Left colon (tissue), 2 donors: Measurements from ENCODE around the gene NAALADL2. TPM values are rescaled to one million over a fixed set of nuclear protein-coding genes. Genes with fewer than 3 reads are reported as not detected.
"Not testable (repeated sequence)": the region's sequence is repeated elsewhere in the genome, so short reads cannot be mapped to it uniquely, and the experiment has no call there.

Experiments
- ATAC-seq: fragments of 200-7000 bp; cut with Tn5 transposase; one replicate; pipeline ENCODE4 v1.9.1; 2020; ENCODE audit warnings: mild to moderate bottlenecking, moderate library complexity
- DNase-seq, 2 donors: peaks; one replicate each; pipeline ENCODE4 v3.0.0-alpha.2; 2020
- intact Hi-C, 2 donors: fragments of 100-400 bp; cut with DNase I in 1 of 2; cut with micrococcal nuclease in 1 of 2; formaldehyde crosslinking; loops; one replicate each; pipeline versions ENCODE4 v1.11.2 to v1.14.0; 2022; cut with DNase I, micrococcal nuclease
- total RNA-seq, 2 donors: library from RNA; stranded (reverse); fragmentation: NEBNext Ultra II Directional; extraction: Animal tissue kit (Norgen Biotek cat#: 25700); gene quantifications; one replicate each; pipeline ENCODE4 v1.2.1, GENCODE V29; 2021
- donor health status: DM: no; HTN: no; CAD: no.
- donor health status: DM: yes; HTN: yes; CAD: no.

NAALADL2 gene
- total RNA-seq, 2 donors from 2014 or later: 20.7 to 21.1 TPM

DNA sequence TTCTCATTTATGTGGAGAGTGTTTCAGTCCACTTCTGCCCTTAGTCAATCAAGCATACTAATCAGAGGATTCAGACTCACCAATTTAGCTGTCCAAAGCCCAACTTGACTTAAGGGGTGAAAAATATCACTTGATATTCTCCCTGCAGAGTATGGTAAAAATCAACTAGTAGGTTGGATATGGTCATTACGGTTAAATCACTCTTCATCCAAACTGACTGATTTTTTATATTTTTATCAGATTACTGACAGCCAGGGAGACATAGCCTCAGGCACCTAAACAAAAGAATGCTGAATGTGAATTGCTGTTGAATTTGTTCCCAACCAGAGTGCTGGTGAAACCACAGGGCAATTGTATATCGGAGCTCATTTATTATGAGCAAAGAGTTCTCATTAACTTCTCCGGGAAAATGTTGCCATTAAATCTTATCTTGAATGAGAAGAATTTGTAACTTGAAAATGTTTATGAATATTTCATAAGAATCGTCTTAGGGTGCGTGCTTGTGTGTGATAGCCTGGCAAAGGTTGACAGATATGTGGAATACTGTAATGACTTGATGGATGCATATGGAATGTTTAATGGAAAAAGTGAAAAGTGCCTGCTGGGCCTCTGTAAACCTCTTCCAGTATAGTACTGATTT, 411.2 kb downstream of the NAALADL2 start:
- intact Hi-C loops: no loop called here

DNA sequence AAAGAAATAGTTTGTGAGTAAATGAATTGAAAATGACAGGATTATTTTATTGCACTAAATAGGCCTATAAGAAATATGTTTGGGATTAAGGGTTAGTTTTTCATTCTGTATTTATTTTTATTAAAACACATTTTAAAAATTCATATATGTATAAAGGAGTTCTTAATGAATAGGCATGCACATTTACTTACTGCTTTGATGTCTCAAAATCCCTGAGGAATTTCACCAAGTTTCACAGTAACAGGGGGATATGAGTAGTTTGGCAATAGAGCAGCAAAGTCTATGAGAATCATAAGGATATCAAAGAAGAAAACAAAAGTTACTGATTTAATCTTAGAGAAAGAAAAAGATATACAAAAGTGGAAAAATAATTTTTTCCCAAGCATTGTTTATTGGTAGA, 411.7 kb downstream of the NAALADL2 start:
- DNase-seq: no peak
- intact Hi-C loops: no loop called here
- no peak for ATAC-seq

More for the DNA sequence above, 411.2 kb downstream of the NAALADL2 start:
- DNase-seq (no peak), ATAC-seq (no peak)

DNA sequence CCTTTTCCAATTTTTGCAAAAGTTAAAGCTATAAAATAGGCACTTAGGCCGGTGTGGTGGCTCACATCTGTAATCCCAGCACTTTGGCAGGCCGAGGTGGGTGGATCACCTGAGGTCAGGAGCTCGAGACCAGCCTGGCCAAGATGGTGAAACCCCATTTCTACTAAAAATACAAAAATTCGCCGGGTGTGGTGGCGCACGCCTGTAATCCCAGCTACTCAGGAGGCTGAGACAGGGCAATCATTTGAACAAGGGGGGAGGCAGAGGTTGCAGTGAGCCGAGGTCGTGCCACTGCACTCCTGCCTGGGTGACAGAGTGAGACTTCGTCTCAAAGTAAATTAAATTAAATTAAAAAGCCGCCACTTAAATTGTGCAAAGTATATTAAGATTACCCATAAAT, 412.3 kb downstream of the NAALADL2 start:
- ATAC-seq, intact Hi-C loops, DNase-seq: not testable (repeated sequence)

GRCh38 chr3:175272392-175272791, 413.3 kb downstream of the NAALADL2 start:
- intact Hi-C loops: no loop called here
- ATAC-seq: no peak

DNA sequence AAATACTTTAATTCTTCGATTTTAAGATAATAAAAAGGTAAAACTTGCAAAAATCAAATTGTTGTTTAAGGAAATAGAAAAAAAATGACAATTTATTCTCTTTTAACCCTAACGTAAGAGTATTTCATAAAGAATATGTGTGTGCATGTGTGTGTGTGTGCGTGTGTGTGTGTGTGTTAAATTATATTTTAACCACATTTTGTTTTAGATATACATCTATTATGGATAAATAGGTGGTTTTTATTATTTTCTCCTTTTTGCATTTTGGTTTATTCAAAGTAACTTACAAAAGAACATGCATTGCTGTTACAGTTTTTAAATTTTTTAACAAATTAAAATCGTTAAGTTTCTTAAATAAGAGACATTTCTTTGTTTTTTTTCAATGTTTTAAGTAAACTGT, 414.4 kb downstream of the NAALADL2 start:
- DNase-seq (no peak), ATAC-seq (no peak)
- intact Hi-C loops: no loop called here

More at GRCh38 chr3:175272392-175272791, 413.3 kb downstream of the NAALADL2 start:
- no peak for DNase-seq

DNA sequence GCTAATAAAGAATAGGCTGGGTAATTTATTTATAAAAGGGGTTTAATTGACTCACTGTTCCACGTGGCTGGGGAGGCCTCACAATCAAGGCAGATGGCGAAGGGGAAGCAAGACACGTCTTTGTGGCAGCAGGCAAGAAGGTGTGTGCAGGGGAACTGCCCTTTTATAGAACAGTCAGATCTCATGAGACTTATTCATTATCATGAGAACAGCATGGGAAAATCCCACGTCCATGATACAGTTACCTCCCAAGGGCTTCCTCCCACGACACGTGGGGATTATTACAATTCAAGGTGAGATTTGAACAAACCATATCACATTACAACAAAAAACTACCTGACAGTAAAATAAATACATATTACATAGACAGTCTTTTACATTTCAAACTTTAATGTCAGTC, 414.9 kb downstream of the NAALADL2 start:
- no peak for ATAC-seq
- intact Hi-C loops: no loop called here
- DNase-seq: no peak

DNA sequence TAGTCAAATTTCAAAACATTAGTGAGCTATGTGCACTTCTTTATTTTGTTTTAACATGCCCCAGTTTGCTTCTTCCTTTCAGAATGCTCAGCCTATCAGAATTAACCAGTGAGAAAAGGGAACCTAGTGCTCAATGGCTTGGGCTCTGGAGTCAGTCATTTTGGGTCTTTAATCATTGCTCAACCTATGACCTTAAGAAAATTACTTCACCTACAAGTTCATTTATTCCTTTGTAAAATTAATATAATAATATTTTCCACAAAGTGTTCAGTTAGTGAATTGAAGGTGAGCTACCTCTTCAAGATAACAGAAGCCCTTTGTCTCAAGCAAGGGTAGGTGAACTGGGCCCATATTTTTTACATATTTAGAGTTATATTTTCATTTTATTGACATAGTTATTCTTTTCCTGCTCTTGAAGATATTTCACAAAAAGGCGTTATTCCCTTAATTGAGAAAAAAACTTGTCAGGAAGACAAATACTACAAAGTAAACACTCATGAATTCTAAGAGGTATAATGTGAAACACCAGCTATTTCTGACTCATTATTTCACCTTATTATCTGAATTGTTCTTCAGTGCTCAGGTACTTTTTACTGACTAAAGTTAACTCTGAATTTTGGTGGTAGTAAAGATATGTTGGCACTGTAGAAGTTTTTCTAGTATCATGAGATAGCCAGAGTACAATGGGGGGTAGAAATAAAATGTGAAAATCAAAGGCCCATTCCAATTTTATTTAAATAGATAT, 415.5 kb downstream of the NAALADL2 start:
- DNase-seq: no peak
- no peak for ATAC-seq
- intact Hi-C loops: no loop called here

DNA sequence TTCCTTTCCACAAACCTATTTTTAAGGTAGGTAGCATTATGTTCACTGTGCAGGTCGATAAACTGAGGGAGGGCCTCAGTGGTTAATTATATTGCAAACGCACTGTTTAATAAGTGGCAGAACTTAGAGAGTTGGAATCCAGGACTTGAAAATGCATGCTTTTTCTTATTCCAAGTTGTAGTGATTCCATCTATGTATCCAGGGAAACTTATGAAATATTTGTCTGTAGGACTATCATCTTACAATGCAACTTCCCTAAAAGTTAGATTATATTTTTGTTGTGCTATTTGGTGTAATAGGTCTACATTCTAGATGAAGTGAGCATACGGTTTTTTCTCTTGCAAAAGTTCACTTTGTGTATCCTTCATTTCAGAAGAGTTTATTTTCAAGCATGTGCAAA, 419.5 kb downstream of the NAALADL2 start:
- no peak for ATAC-seq
- no peak for DNase-seq

DNA sequence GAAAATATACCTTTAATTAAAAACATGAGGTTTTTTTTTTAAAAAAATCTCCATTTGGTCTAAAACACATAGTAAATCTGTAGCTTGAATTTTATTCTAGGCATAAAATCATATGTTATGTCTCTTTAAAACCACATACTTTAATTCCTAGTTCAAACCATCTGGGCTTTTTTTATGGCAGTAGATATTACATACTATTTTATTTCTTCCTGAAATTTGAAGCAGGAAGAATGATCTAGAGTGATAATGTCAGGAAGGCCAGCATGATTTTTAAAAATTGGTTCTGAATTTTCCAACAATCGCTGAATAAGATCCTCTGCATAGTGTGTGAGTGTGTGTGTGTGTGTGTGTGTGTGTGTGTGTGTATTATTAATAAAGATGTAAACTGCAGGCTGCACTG, 420.3 kb downstream of the NAALADL2 start:
- DNase-seq: no peak
- no peak for ATAC-seq
- intact Hi-C loops: no loop called here

More for the DNA sequence above, 419.5 kb downstream of the NAALADL2 start:
- intact Hi-C loops: no loop called here

GRCh38 chr3:175279911-175280310, 420.8 kb downstream of the NAALADL2 start:
- DNase-seq: no peak
- intact Hi-C loops: no loop called here
- ATAC-seq: no peak

- intact Hi-C loops: no loop called here
- no peak for DNase-seq
- ATAC-seq: no peak
These were observed 428.3 kb downstream of the NAALADL2 start for GRCh38 chr3:175287361-175287963.

- DNase-seq: no peak
- intact Hi-C loops: no loop called here
These were observed 429.5 kb downstream of the NAALADL2 start for GRCh38 chr3:175288621-175289020.

DNA sequence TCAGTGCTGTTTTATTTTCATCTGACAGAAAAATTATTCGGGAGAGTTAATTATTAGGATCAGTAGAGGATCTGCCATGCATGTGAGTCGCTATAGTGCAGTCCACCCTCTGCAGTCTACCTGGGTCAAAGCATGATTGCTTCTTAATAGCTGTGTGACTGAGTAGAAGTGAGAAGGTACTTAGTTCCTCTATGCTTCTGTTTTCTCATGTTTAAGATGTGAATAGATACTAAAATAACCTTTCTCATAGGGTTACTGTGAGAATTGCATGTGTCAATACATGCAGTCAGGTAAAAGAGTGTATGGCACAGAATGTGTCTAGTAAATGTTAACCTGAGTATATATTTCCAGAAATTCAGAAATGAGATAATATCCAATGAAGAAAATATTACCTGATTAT, 435.7 kb downstream of the NAALADL2 start:
- intact Hi-C loops: no loop called here
- DNase-seq: no peak
- ATAC-seq: no peak

More at GRCh38 chr3:175288621-175289020, 429.5 kb downstream of the NAALADL2 start:
- no peak for ATAC-seq

DNA sequence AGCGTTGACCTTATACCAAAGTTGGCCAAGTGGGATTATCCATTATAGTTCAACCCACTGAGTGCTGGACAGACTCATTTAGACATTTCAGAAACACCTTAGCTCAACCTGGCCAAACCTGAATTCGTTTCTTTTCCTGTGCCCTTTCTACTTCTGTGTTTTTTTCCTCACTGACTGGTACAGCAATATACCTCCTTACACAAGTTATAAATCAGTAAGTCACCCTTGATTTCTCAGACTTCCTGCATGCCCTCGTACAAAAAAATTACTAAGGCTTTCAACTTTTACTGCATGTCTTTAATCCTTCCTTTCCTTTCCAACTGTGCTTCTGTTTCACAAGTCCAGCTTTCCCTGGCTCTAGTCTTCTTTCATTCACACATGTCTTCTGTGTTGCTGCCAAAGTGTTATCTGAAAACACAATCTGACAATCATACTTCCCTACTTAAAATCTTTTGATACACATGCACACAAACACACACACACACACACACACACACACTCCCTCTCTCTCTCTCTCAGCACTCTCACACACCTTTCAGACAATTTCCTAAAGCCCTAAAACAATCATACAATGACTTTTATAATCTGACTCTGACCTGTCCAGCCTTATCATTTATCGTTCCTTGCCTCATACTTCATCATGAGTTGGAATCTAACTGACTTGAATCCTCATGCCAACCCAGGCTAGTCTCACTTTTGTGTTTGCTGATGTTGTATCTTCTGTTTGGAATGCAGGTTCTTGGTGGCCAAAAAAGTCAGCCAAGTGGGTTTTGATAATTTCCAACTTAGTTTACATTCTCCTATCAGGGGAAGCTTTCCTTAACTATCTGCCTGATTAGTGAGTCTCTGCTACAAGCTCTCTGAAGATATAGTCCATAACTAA, 436.4 kb downstream of the NAALADL2 start:
- ATAC-seq (peak; percentile 78), DNase-seq (no peak)
- intact Hi-C loops: no loop called here

- DNase-seq (no peak), ATAC-seq (no peak)
- intact Hi-C loops: no loop called here
These were observed 438.1 kb downstream of the NAALADL2 start for GRCh38 chr3:175297216-175297615.

GRCh38 chr3:175301741-175302140, 442.6 kb downstream of the NAALADL2 start:
- DNase-seq (no peak), ATAC-seq (no peak)
- intact Hi-C loops: no loop called here

DNA sequence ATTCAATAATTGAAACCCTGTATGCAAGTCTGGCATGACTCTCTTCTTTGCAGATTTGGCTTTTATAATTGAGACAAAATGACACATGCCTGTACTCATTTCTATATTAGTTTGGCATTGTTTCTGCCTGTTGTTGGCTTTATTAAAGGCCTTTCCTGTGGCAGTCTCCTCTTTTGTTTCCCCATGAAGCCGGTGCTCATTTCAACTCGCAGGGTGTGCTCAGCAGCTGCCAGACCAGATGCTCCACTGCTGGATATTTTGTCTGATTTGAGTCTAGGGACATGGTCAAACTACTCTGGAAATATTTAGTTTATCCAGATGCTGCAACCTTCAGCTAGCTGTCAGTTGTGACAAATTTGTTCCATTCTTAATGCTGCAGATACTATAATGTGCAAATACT, 445.3 kb downstream of the NAALADL2 start:
- DNase-seq: no peak
- no peak for ATAC-seq
- intact Hi-C loops: no loop called here

- no peak for DNase-seq
- intact Hi-C loops: no loop called here
- no peak for ATAC-seq
These were observed 448.5 kb downstream of the NAALADL2 start for GRCh38 chr3:175307642-175308041.

DNA sequence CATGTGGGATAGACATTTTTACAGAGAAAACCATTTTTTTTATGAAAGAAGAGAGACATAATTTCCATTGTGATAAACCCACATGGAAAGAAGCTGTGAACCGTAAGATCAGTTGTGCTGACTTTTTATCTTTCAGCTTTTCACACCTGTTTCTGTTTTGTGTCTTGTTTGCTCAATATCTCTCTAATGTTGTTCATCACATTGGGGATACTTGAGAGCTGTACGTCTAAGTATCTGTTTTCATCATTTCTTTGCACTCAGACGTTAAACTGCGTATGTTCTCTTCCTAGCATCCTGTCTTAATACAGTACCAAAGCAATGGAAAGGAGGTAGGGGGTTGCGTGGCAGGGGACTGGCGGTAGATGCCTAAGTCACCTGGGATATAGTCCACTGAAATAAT, 449.0 kb downstream of the NAALADL2 start:
- intact Hi-C loops: no loop called here
- DNase-seq (no peak), ATAC-seq (no peak)
